ENCODE measurements around the gene RFNG. TPM values are rescaled to one million over a fixed set of nuclear protein-coding genes. Genes with fewer than 3 reads are reported as not detected.

The RFNG gene
- total and polyA plus RNA-seq, 5 donors from 2014 or later: 3.2 to 35.1 (median 5.4) TPM

GRCh38 chr17:82001571-82002056, 50.0 kb downstream of the RFNG start:
- H3K27ac ChIP-seq (ENCODE audit: insufficient read depth, low read length, poor library complexity, severe bottlenecking): no peak overlapping the region
- no peak overlapping the region for H3K4me3 ChIP-seq (ENCODE audit: low read depth, low read length)
- no peak for DNase-seq
- Mint-ChIP-seq H3K27ac (no peak overlapping the region), H3K4me3 (no peak overlapping the region), H3K27me3 (no peaks in the 10 kb centered on the region), H3K36me3 (no peaks in the 10 kb centered on the region), H3K4me1 (no peaks in the 10 kb centered on the region), H3K9me3 (no peaks in the 10 kb centered on the region)
- H3K36me3 ChIP-seq (ENCODE audit: control insufficient read depth, insufficient read depth, low read length): no peaks in the 10 kb centered on the region
- no peaks in the 10 kb centered on the region for H3K27me3 ChIP-seq (ENCODE audit: control insufficient read depth, insufficient read depth, low read length)
- no peaks in the 10 kb centered on the region for H3K9me3 ChIP-seq (ENCODE audit: control insufficient read depth in 2 of 2, low read length in 2 of 2)
- H3K4me1 ChIP-seq (ENCODE audit: control insufficient read depth, insufficient read depth, low read length, poor library complexity, severe bottlenecking): no peaks in the 10 kb centered on the region
- ATAC-seq (ENCODE audit: low read depth in 2 of 2): no peak

- Mint-ChIP-seq H3K27me3 (no peaks in the 10 kb centered on the region), H3K36me3 (no peaks in the 10 kb centered on the region), H3K4me1 (no peaks in the 10 kb centered on the region), H3K9me3 (no peaks in the 10 kb centered on the region), H3K27ac (no peak overlapping the region), H3K4me3 (no peak overlapping the region)
- no peaks in the 10 kb centered on the region for H3K27me3 ChIP-seq (ENCODE audit: control insufficient read depth, insufficient read depth, low read length)
- no peaks in the 10 kb centered on the region for H3K9me3 ChIP-seq (ENCODE audit: control insufficient read depth in 2 of 2, low read length in 2 of 2)
- H3K36me3 ChIP-seq (ENCODE audit: control insufficient read depth, insufficient read depth, low read length): no peaks in the 10 kb centered on the region
- DNase-seq (no peak), ATAC-seq (ENCODE audit: low read depth in 2 of 2) (no peak)
- no peaks in the 10 kb centered on the region for H3K4me1 ChIP-seq (ENCODE audit: control insufficient read depth, insufficient read depth, low read length, poor library complexity, severe bottlenecking)
- no peak overlapping the region for H3K4me3 ChIP-seq (ENCODE audit: low read depth, low read length)
- H3K27ac ChIP-seq (ENCODE audit: insufficient read depth, low read length, poor library complexity, severe bottlenecking): no peak overlapping the region
Observed at GRCh38 chr17:82000803-82001570, 50.6 kb downstream of the RFNG start.

- no peak for ATAC-seq (ENCODE audit: low read depth in 2 of 2)
- Mint-ChIP-seq H3K36me3 (no peaks in the 10 kb centered on the region), H3K9me3 (no peaks in the 10 kb centered on the region), H3K27ac (peak overlapping the region in 1 of 3 donors; percentile 74), H3K4me1 (no peaks in the 10 kb centered on the region), H3K4me3 (no peak overlapping the region), H3K27me3 (no peaks in the 10 kb centered on the region)
- Histone ChIP-seq H3K27ac (ENCODE audit: insufficient read depth, low read length, poor library complexity, severe bottlenecking) (no peak overlapping the region), H3K4me3 (ENCODE audit: low read depth, low read length) (no peak overlapping the region), H3K36me3 (ENCODE audit: control insufficient read depth, insufficient read depth, low read length) (no peaks in the 10 kb centered on the region), H3K27me3 (ENCODE audit: control insufficient read depth, insufficient read depth, low read length) (no peaks in the 10 kb centered on the region), H3K9me3 (ENCODE audit: control insufficient read depth in 2 of 2, low read length in 2 of 2) (no peaks in the 10 kb centered on the region), H3K4me1 (ENCODE audit: control insufficient read depth, insufficient read depth, low read length, poor library complexity, severe bottlenecking) (no peaks in the 10 kb centered on the region)
- no peak for DNase-seq
Observed at GRCh38 chr17:81999976-82000802, 51.4 kb downstream of the RFNG start.

GRCh38 chr17:81999587-81999975, 52.0 kb downstream of the RFNG start:
- no peak overlapping the region for H3K27ac Mint-ChIP-seq
- H3K27me3 ChIP-seq (ENCODE audit: control insufficient read depth, insufficient read depth, low read length): no peaks in the 10 kb centered on the region

GRCh38 chr17:81998691-81999438, 52.7 kb downstream of the RFNG start:
- Mint-ChIP-seq H3K4me3 (no peak overlapping the region), H3K4me1 (no peaks in the 10 kb centered on the region), H3K27me3 (no peaks in the 10 kb centered on the region), H3K36me3 (no peaks in the 10 kb centered on the region), H3K27ac (no peak overlapping the region), H3K9me3 (no peaks in the 10 kb centered on the region)
- Histone ChIP-seq H3K4me3 (ENCODE audit: low read depth, low read length) (no peak overlapping the region), H3K9me3 (ENCODE audit: control insufficient read depth in 2 of 2, low read length in 2 of 2) (no peaks in the 10 kb centered on the region), H3K36me3 (ENCODE audit: control insufficient read depth, insufficient read depth, low read length) (no peaks in the 10 kb centered on the region), H3K4me1 (ENCODE audit: control insufficient read depth, insufficient read depth, low read length, poor library complexity, severe bottlenecking) (no peaks in the 10 kb centered on the region), H3K27me3 (ENCODE audit: control insufficient read depth, insufficient read depth, low read length) (no peaks in the 10 kb centered on the region), H3K27ac (ENCODE audit: insufficient read depth, low read length, poor library complexity, severe bottlenecking) (no peak overlapping the region)
- DNase-seq: no peak
- no peak for ATAC-seq (ENCODE audit: low read depth in 2 of 2)

More at GRCh38 chr17:81999587-81999975, 52.0 kb downstream of the RFNG start:
- Mint-ChIP-seq H3K4me1 (no peaks in the 10 kb centered on the region), H3K9me3 (no peaks in the 10 kb centered on the region), H3K4me3 (no peak overlapping the region), H3K27me3 (no peaks in the 10 kb centered on the region), H3K36me3 (no peaks in the 10 kb centered on the region)
- H3K9me3 ChIP-seq (ENCODE audit: control insufficient read depth in 2 of 2, low read length in 2 of 2): no peaks in the 10 kb centered on the region
- no peaks in the 10 kb centered on the region for H3K4me1 ChIP-seq (ENCODE audit: control insufficient read depth, insufficient read depth, low read length, poor library complexity, severe bottlenecking)
- no peak overlapping the region for H3K4me3 ChIP-seq (ENCODE audit: low read depth, low read length)
- H3K36me3 ChIP-seq (ENCODE audit: control insufficient read depth, insufficient read depth, low read length): no peaks in the 10 kb centered on the region
- DNase-seq (no peak), ATAC-seq (ENCODE audit: low read depth in 2 of 2) (no peak)
- H3K27ac ChIP-seq (ENCODE audit: insufficient read depth, low read length, poor library complexity, severe bottlenecking): no peak overlapping the region

- no peaks in the 10 kb centered on the region for H3K27me3 Mint-ChIP-seq
- Histone ChIP-seq H3K4me1 (ENCODE audit: control insufficient read depth, insufficient read depth, low read length, poor library complexity, severe bottlenecking) (no peaks in the 10 kb centered on the region), H3K9me3 (ENCODE audit: control insufficient read depth in 2 of 2, low read length in 2 of 2) (no peaks in the 10 kb centered on the region), H3K36me3 (ENCODE audit: control insufficient read depth, insufficient read depth, low read length) (no peaks in the 10 kb centered on the region), H3K4me3 (ENCODE audit: low read depth, low read length) (no peak overlapping the region), H3K27me3 (ENCODE audit: control insufficient read depth, insufficient read depth, low read length) (no peaks in the 10 kb centered on the region), H3K27ac (ENCODE audit: insufficient read depth, low read length, poor library complexity, severe bottlenecking) (no peak overlapping the region)
- no peak overlapping the region for H3K4me3 Mint-ChIP-seq
- DNase-seq: no peak
- H3K27ac Mint-ChIP-seq: no peak overlapping the region
- no peaks in the 10 kb centered on the region for H3K36me3 Mint-ChIP-seq
- no peak for ATAC-seq (ENCODE audit: low read depth in 2 of 2)
- peaks cover 0 to 1% (median 0%) of the 10 kb centered on the region in 7 donors for H3K9me3 Mint-ChIP-seq
- H3K4me1 Mint-ChIP-seq: no peaks in the 10 kb centered on the region
Observed at GRCh38 chr17:81998212-81998611, 53.4 kb downstream of the RFNG start.
